ENCODE data around the gene MTMR3.

MTMR3 gene

GRCh38 chr22:30027169-30027568 lies 144.2 kb downstream of the MTMR3 start:
- no peak for DNase-seq (ENCODE audit: low spot score)

GRCh38 chr22:30027791-30028190 lies 144.8 kb downstream of the MTMR3 start:
- no peak for DNase-seq (ENCODE audit: low spot score)

DNA sequence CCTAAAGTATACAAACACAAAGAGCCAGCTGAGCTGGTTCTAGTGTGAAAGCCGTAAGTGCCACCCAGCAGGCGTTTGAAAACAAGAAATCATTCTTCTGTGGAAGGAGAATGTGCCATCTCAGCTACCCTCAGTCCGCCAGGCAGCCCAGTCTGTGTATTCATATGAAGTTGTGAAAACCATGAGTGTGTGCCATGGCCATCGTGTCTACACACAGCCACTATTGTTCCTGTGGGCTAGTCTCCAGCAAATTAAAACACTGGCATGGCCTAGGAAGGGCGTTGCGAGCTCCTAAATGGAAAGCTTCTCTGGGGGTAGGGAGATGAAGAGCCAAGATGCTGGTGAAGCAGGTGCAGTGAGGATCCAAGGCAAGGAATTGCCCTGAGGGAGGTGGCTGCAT lies 145.8 kb downstream of the MTMR3 start:
- DNase-seq (ENCODE audit: low spot score): no peak

- DNase-seq (ENCODE audit: low spot score): no peak
These were observed 146.5 kb downstream of the MTMR3 start for GRCh38 chr22:30029512-30029911.

- DNase-seq (ENCODE audit: low spot score): no peak
These were observed 147.4 kb downstream of the MTMR3 start for GRCh38 chr22:30030329-30030728.

DNA sequence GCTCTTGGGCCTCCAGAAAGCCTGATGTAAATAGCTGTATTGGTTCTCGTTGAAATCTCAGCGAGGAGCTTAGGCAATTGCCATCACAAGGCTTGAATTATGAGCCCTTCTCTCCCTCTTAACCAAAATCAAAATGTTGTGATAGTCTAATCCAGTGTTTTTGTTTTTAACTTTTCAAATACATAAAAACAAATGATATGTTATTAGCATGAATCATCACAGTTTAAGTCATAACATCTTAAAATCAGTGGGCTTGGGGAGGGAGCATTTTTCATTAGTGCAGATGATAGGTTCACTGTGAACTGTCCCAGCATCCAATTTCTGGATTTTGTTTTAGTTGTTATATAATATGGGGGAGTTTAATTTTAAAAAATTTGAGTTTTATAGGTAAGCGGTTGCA lies 148.4 kb downstream of the MTMR3 start:
- DNase-seq (ENCODE audit: low spot score): no peak

- DNase-seq (ENCODE audit: low spot score): no peak
These were observed 148.9 kb downstream of the MTMR3 start for GRCh38 chr22:30031764-30032455.

DNA sequence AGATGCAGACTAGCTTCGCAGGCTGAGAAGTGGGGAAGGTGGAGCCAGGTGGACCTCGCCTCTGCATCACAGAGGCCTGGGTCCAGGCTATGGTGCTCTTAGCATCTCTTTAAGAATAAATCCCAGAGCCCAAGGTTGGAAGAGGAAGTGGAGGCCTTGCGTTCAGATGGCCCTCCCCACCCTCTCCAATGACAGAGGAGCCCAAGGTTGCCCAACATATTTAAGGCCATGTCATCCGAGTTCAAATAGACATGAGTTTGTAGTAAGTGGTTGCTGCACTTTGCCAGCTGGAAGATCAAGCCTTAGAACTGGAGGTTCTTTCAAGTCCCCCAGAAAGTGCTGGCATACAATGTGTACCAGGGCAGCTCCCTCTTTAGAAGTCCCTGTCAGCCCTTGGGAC lies 150.2 kb downstream of the MTMR3 start:
- DNase-seq (ENCODE audit: low spot score): no peak

- DNase-seq (ENCODE audit: low spot score): no peak
These were observed 150.9 kb downstream of the MTMR3 start for GRCh38 chr22:30033901-30034300.

DNA sequence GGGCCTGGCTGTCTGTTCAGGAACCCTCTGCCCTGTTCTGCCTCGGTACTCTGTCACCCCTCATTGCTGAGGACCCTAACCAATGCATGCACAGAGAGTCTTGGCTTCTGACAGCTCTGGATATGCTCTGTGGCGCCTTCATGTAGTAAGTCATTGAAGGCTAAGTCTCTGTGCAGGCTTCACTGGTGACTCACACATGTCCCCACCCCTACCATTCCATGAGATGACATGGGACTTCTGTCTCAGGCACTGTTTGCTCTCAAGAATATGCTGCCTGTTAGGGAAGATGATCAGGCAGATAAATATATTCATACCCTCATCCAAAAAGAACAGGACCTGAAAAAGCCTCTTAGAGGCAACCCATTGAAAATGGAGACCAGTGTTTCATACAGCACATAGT lies 153.7 kb downstream of the MTMR3 start:
- no peak for DNase-seq (ENCODE audit: low spot score)

DNA sequence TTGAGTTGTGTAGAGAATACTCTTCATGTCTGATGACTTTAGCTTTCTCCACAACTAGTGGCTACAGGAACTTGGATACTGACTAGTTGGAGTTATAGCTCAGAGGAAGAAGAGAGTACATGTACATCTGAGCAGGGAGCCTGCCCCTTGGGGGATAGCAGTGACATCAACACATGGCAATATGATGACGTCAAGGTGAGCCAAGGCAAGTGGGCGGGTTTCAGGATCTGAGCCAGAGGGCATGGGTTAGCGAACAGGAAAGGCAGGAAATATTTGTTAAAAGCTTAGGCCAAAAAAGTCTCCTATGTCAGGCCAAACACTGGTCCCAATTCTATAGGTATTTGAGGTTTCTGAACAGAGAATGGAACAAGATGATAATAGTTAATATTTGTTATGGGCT lies 155.2 kb downstream of the MTMR3 start:
- no peak for DNase-seq (ENCODE audit: low spot score)

DNA sequence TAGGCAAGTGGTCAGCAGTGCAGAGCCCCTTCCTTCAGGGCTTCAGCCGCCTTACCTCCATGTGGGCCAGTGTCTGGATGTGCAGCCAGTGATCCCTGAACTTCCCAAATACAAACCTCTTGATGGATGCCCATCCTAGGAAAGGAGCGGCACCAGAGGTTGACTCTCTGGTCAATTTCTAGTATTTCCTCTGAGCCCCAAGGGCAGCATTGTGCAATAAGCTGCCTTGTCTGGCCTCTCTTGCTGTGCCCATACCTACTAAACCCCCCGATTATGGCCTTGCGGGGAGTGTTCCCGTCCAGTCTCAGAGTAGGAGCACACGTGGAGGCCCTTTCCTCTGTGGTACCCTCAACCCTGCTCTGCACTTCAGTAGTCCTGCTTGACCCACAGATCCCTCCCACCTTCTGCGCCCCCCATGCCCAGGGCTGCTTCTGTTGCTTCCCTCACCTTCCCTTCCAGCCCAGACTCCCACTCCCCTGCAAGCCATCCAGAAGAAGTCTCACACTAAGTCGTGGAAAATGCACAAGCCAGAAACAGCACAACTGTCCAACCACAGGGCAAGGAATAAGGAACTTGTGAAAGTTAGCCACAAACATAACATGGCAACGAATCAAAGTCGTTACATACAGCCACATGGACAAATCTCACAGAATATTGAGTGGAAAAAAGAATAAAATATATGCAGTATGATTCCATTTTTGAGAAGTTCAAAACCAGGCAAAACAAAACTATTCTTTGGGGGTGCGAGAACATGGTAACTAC lies 157.7 kb downstream of the MTMR3 start:
- no peak for DNase-seq (ENCODE audit: low spot score)

- DNase-seq (ENCODE audit: low spot score): no peak
These were observed 158.5 kb downstream of the MTMR3 start for GRCh38 chr22:30041475-30041874.

GRCh38 chr22:30041881-30042280 lies 158.9 kb downstream of the MTMR3 start:
- no peak for DNase-seq (ENCODE audit: low spot score)

GRCh38 chr22:30043161-30043560 lies 160.2 kb downstream of the MTMR3 start:
- no peak for DNase-seq (ENCODE audit: low spot score)

- DNase-seq (ENCODE audit: low spot score): no peak
These were observed 161.4 kb downstream of the MTMR3 start for GRCh38 chr22:30044369-30044768.

- no peak for DNase-seq (ENCODE audit: low spot score)
These were observed 162.0 kb downstream of the MTMR3 start for GRCh38 chr22:30044881-30045493.

GRCh38 chr22:30045494-30045887 lies 162.5 kb downstream of the MTMR3 start:
- no peak for DNase-seq (ENCODE audit: low spot score)

DNA sequence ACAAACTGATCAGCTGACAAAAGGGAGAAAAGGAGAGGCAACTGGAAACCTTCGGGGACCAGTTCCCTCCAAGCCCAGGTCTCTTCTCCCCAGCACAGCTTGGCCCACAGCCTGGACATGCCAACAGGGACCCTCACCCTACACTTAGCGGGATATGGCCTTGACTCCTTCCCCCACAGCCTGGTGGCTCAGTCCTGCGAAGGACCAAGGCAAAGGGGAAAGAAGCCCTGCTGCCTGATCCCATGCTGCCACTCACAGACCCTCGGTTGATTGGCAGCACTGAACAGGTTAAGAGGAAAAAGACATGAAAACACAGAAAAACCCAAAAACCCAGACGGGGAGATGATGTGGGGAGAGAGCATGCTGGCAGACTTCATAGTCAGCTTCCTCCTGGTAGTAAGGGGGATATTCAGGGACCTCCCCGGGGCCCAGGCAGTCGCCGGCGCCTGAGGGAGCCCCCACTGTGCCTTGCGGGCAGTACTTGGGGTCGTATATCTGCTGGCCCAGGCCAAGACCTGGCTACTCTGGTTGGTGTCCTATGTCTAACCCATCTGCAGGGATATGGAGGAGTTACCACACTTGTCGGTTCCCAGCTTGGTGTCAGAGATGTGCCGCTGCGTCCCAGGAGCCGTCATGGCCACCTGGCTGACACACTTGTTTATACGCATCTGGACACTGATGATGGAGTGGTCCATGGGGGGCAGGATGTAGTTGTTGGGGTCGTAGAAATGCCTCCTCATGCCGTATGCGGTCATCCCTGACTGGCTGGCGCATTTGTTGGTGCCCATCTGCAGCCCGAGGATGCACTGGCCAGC lies 163.1 kb downstream of the MTMR3 start:
- DNase-seq (ENCODE audit: low spot score): no peak

DNA sequence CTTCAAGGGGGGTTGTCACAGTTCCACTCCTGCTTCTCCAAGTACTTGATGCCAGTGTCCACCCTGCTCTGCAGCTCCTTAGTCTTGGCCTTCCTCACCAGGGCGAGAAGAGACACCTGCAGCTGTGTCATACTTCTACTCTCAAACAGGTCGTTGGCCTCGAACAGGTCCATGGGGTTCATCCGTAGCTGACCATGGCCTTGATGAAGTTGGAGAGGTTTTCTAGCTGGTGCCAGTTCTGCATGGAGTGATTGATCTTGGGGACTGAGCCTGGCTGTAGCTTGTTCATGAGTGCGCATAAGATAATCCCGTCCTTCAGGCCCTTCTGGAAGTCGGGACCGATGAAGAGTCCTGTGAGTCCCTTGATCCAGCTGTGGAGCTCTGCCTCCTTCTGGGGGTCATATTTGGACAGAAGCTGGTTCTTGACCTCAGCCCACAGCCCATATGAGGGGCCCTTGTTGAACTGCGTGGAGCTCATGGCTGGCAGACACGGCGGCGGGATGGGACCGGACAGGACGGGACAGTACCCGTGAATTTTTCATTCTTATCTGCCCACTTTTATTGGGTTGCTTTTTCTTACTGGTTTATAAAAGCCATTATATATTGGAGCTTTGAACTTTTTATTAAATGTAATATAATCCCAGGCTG lies 163.9 kb downstream of the MTMR3 start:
- DNase-seq (ENCODE audit: low spot score): no peak

- no peak for DNase-seq (ENCODE audit: low spot score)
These were observed 164.4 kb downstream of the MTMR3 start for GRCh38 chr22:30047364-30047738.

GRCh38 chr22:30048681-30049080 lies 165.7 kb downstream of the MTMR3 start:
- no peak for DNase-seq (ENCODE audit: low spot score)
